Measurements from ENCODE around the gene GAB4. TPM values are rescaled to one million over a fixed set of nuclear protein-coding genes. Genes with fewer than 3 reads are reported as not detected.

GAB4 gene
- total and polyA plus RNA-seq, 10 of the 15 experiments (the other 5 are each of a cell fraction or from before 2014, with no cell fraction given), result not detected

DNA sequence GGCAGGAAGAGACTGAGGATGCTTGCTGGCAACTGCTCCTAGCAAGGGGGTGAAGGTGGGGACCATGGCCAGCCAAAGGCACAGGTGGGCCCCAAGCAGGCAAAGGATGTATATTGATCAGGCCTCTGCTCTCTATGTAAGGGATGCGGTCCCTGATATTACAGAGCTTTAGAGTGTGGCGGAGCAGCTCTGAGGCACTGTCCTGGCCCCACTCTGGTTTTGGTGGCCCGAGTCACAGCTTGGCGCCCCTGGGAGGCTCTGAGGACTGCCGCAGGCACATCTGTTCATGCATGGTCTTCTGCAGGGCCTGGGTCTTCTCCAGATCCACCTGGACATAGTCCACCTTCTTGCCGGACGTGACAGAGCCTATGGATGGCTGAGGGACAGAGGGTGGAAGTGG is 45.5 kb downstream of the GAB4 start:
- in situ Hi-C loops (cut with MboI), result no loop called here
- H3K27ac ChIP-seq (ENCODE audit: control insufficient read depth, insufficient read depth), result no peak overlapping the region
- BruUV-seq (replicated peaks), result no TSS peak
- no peak overlapping the region for H3K4me2 ChIP-seq (ENCODE audit: control insufficient read depth, insufficient read depth)
- ATAC-seq (no peak), FAIRE-seq (no peak), DNase-seq (ENCODE audit: low read depth, low spot score) (no peak)
- H4K20me1 ChIP-seq (ENCODE audit: control insufficient read depth, insufficient read depth), result no peaks in the 10 kb centered on the region
- CTCF ChIA-PET, result interaction anchor here (1.1 kb wide), 1 partner anchor 8 kb away, joined by 3 read pairs; no protein-coding TSS in a partner anchor
- 54% methylated on average over 7 of the region's 7 CpGs for WGBS (ENCODE audit: insufficient coverage, insufficient replicate concordance, low lambda C conversion rate, missing lambda C conversion rate)
- H3K9me3 ChIP-seq (replicated peaks; ENCODE audit: control insufficient read depth, insufficient read depth, low read length), result no peaks in the 10 kb centered on the region
- no peak overlapping the region for H3K9ac ChIP-seq (ENCODE audit: control insufficient read depth, insufficient read depth, low read length)
- no peak overlapping the region for H3K4me3 ChIP-seq
- RAD21 ChIA-PET (ENCODE audit: unreplicated experiment), result no interaction called here
- POLR2A ChIA-PET, result no interaction called here
- no peak overlapping the region for H2AFZ ChIP-seq (ENCODE audit: control insufficient read depth, low read depth, low read length)
- SMC1A ChIA-PET (ENCODE audit: uncharacterized antibody, unreplicated experiment), result interaction anchor here (1.4 kb wide), 1 partner anchor 14 kb away, joined by 3 read pairs; no protein-coding TSS in a partner anchor
- H3K27me3 ChIP-seq (replicated peaks in 1 of 2; ENCODE audit: control insufficient read depth in 2 of 2, insufficient read depth in 2 of 2, low read length in 1 of 2), result no peaks in the 10 kb centered on the region
- no peaks in the 10 kb centered on the region for H3K36me3 ChIP-seq (ENCODE audit: control insufficient read depth in 2 of 2, insufficient read depth in 2 of 2, low read length in 1 of 2)
- no peak for TF ChIP-seq IRF4 (IDR thresholded peaks at IDR 0.05; ENCODE audit: low read depth, low read length)
- TF ChIP-seq, protein P1, sequence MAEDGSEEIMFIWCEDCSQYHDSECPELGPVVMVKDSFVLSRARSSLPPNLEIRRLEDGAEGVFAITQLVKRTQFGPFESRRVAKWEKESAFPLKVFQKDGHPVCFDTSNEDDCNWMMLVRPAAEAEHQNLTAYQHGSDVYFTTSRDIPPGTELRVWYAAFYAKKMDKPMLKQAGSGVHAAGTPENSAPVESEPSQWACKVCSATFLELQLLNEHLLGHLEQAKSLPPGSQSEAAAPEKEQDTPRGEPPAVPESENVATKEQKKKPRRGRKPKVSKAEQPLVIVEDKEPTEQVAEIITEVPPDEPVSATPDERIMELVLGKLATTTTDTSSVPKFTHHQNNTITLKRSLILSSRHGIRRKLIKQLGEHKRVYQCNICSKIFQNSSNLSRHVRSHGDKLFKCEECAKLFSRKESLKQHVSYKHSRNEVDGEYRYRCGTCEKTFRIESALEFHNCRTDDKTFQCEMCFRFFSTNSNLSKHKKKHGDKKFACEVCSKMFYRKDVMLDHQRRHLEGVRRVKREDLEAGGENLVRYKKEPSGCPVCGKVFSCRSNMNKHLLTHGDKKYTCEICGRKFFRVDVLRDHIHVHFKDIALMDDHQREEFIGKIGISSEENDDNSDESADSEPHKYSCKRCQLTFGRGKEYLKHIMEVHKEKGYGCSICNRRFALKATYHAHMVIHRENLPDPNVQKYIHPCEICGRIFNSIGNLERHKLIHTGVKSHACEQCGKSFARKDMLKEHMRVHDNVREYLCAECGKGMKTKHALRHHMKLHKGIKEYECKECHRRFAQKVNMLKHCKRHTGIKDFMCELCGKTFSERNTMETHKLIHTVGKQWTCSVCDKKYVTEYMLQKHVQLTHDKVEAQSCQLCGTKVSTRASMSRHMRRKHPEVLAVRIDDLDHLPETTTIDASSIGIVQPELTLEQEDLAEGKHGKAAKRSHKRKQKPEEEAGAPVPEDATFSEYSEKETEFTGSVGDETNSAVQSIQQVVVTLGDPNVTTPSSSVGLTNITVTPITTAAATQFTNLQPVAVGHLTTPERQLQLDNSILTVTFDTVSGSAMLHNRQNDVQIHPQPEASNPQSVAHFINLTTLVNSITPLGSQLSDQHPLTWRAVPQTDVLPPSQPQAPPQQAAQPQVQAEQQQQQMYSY (CRISPR knock-in tag; IDR thresholded peaks at IDR 0.05), result no peak
- no peak for TF ChIP-seq RELA (IDR thresholded peaks at IDR 0.05; ENCODE audit: borderline replicate concordance, partially characterized antibody)
- TF ChIP-seq, protein P2, sequence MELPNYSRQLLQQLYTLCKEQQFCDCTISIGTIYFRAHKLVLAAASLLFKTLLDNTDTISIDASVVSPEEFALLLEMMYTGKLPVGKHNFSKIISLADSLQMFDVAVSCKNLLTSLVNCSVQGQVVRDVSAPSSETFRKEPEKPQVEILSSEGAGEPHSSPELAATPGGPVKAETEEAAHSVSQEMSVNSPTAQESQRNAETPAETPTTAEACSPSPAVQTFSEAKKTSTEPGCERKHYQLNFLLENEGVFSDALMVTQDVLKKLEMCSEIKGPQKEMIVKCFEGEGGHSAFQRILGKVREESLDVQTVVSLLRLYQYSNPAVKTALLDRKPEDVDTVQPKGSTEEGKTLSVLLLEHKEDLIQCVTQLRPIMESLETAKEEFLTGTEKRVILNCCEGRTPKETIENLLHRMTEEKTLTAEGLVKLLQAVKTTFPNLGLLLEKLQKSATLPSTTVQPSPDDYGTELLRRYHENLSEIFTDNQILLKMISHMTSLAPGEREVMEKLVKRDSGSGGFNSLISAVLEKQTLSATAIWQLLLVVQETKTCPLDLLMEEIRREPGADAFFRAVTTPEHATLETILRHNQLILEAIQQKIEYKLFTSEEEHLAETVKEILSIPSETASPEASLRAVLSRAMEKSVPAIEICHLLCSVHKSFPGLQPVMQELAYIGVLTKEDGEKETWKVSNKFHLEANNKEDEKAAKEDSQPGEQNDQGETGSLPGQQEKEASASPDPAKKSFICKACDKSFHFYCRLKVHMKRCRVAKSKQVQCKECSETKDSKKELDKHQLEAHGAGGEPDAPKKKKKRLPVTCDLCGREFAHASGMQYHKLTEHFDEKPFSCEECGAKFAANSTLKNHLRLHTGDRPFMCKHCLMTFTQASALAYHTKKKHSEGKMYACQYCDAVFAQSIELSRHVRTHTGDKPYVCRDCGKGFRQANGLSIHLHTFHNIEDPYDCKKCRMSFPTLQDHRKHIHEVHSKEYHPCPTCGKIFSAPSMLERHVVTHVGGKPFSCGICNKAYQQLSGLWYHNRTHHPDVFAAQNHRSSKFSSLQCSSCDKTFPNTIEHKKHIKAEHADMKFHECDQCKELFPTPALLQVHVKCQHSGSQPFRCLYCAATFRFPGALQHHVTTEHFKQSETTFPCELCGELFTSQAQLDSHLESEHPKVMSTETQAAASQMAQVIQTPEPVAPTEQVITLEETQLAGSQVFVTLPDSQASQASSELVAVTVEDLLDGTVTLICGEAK (IDR thresholded peaks at IDR 0.05; ENCODE audit: borderline replicate concordance), result no peak
- no peak for TF ChIP-seq KAT2A (conservative IDR thresholded peaks at IDR 0.05; ENCODE audit: control insufficient read depth, low read depth, low read length)
- TF ChIP-seq RUNX3 (IDR thresholded peaks at IDR 0.05; ENCODE audit: low read length), result no peak
- no peak for TF ChIP-seq SREBF2 (IDR thresholded peaks at IDR 0.05; ENCODE audit: low read length)
- no peak for TF ChIP-seq RFX5 (IDR thresholded peaks at IDR 0.05; ENCODE audit: low read depth, low read length)
- no peak for TF ChIP-seq NFYB (IDR thresholded peaks at IDR 0.05; ENCODE audit: insufficient read depth, low read depth, low read length)
- TF ChIP-seq, protein P3, sequence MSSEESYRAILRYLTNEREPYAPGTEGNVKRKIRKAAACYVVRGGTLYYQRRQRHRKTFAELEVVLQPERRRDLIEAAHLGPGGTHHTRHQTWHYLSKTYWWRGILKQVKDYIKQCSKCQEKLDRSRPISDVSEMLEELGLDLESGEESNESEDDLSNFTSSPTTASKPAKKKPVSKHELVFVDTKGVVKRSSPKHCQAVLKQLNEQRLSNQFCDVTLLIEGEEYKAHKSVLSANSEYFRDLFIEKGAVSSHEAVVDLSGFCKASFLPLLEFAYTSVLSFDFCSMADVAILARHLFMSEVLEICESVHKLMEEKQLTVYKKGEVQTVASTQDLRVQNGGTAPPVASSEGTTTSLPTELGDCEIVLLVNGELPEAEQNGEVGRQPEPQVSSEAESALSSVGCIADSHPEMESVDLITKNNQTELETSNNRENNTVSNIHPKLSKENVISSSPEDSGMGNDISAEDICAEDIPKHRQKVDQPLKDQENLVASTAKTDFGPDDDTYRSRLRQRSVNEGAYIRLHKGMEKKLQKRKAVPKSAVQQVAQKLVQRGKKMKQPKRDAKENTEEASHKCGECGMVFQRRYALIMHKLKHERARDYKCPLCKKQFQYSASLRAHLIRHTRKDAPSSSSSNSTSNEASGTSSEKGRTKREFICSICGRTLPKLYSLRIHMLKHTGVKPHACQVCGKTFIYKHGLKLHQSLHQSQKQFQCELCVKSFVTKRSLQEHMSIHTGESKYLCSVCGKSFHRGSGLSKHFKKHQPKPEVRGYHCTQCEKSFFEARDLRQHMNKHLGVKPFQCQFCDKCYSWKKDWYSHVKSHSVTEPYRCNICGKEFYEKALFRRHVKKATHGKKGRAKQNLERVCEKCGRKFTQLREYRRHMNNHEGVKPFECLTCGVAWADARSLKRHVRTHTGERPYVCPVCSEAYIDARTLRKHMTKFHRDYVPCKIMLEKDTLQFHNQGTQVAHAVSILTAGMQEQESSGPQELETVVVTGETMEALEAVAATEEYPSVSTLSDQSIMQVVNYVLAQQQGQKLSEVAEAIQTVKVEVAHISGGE (CRISPR knock-in tag; IDR thresholded peaks at IDR 0.05), result no peak
- TF ChIP-seq RBBP5 (conservative IDR thresholded peaks at IDR 0.05), result no peak
- H3K4me1 ChIP-seq (ENCODE audit: control insufficient read depth, insufficient read depth, low read length), result no peaks in the 10 kb centered on the region
- intact Hi-C loops (cut with micrococcal nuclease; ENCODE audit: unreplicated experiment), result no loop called here
- H3K79me2 ChIP-seq (ENCODE audit: control insufficient read depth, insufficient read depth, low read length), result no peaks in the 10 kb centered on the region
